ENCODE results near the gene PEPD. TPM values are rescaled to one million over a fixed set of nuclear protein-coding genes. Genes with fewer than 3 reads are reported as not detected.

The PEPD gene
- total and polyA plus RNA-seq, 2 of the 4 experiments (the other 2 are of a cell fraction) = 36.7 to 88.4 TPM

GRCh38 chr19:33506498-33506897, 15.1 kb downstream of the PEPD start:
- Histone ChIP-seq H2BK20ac (ENCODE audit: low read depth, low read length) (no peak overlapping the region), H3K4me1 (ENCODE audit: control insufficient read depth, insufficient read depth, low read length) (no peaks in the 10 kb centered on the region), H3K14ac (replicated peaks; ENCODE audit: low read depth, low read length) (no peak overlapping the region), H3K9ac (ENCODE audit: low read depth, low read length) (no peak overlapping the region), H3K4me3 (ENCODE audit: insufficient read depth, low read depth, low read length) (no peak overlapping the region), H3K23ac (ENCODE audit: low read depth, low read length) (no peak overlapping the region), H2AK9ac (replicated peaks; ENCODE audit: low read depth, low read length, poor library complexity) (no peak overlapping the region), H2BK5ac (ENCODE audit: low read depth, low read length, poor library complexity, severe bottlenecking) (peak overlapping the region; percentile 85), H2BK15ac (ENCODE audit: low read depth, low read length) (no peak overlapping the region), H4K91ac (ENCODE audit: insufficient read depth, low read depth, low read length) (no peak overlapping the region), H3K56ac (ENCODE audit: extremely low read depth, insufficient read depth, low read length) (no peak overlapping the region), H4K8ac (ENCODE audit: low read depth in 2 of 2, low read length in 2 of 2) (no peak overlapping the region), H3K4ac (ENCODE audit: low read depth, low read length) (no peak overlapping the region), H3K27ac (ENCODE audit: insufficient read depth, low read length) (no peak overlapping the region), H3K79me1 (ENCODE audit: low read depth in 1 of 2, low read length in 2 of 2) (peaks cover 6 to 16% of the 10 kb centered on the region in 2 experiments; a peak in 3 of 4 replicates), H4K20me1 (ENCODE audit: insufficient read depth, low read length) (peaks cover 8% of the 10 kb centered on the region), H4K5ac (ENCODE audit: low read depth, low read length) (no peak overlapping the region), H3K4me2 (ENCODE audit: low read depth, low read length) (no peak overlapping the region), H3K9me1 (ENCODE audit: insufficient read depth, low read length) (peaks cover 14% of the 10 kb centered on the region; the same call in 1 of the 2 replicates), H2AFZ (replicated peaks; ENCODE audit: low read length, poor library complexity) (peak overlapping the region; percentile 58), H2AK5ac (ENCODE audit: low read depth, low read length) (no peak overlapping the region), H3K9me3 (ENCODE audit: control insufficient read depth, insufficient read depth, low read length) (no peaks in the 10 kb centered on the region), H2BK120ac (ENCODE audit: low read depth, low read length) (no peak overlapping the region), H3K27me3 (ENCODE audit: control insufficient read depth, insufficient read depth, low read length) (no peaks in the 10 kb centered on the region), H3K36me3 (ENCODE audit: control insufficient read depth, insufficient read depth, low read length) (peaks cover 3% of the 10 kb centered on the region), H3K18ac (ENCODE audit: low read depth, low read length) (no peak overlapping the region)
- DNase-seq (no peak), ATAC-seq (ENCODE audit: low read depth) (no peak)
- in situ Hi-C loops (cut with MboI; ENCODE audit: low sequenced_read_pairs) = no loop called here
- ChIA-PET POLR2A (ENCODE audit: unreplicated experiment) (no interaction called here), CTCF (no interaction called here)
- no TSS peak for BruUV-seq (replicated peaks)
- 83% methylated on average over 1 of the region's 1 CpG; no CpG with 5 or more reads in 1 of the 2 experiments for WGBS, 2 experiments (ENCODE audit: extremely low coverage in 2 of 2, insufficient read length in 1 of 2)
- TF ChIP-seq USF2 (IDR thresholded peaks at IDR 0.05; ENCODE audit: low read depth, low read length) (no peak), MAFK (IDR thresholded peaks at IDR 0.05; ENCODE audit: low read depth, low read length) (no peak), CHD1 (IDR thresholded peaks at IDR 0.05; ENCODE audit: low read depth, low read length) (no peak), SMC3 (IDR thresholded peaks at IDR 0.05; ENCODE audit: low read depth, low read length) (no peak)
- intact Hi-C loops (cut with micrococcal nuclease) = no loop called here
- dilution Hi-C loops (cut with HindIII; ENCODE audit: low sequenced_read_pairs, unreplicated experiment) = no loop called here
